GM21515 (cell line): Measurements from ENCODE around the gene DIP2C.
"Not testable (repeated sequence)": the region's sequence is repeated elsewhere in the genome, so short reads cannot be mapped to it uniquely, and the experiment has no call there.

ENCODE experiments used
- ATAC-seq: cut with Tn5 transposase; IDR thresholded peaks from one replicate; pipeline ENCODE4 v1.9.1; 2021; ENCODE audit not compliant: unreplicated experiment

Gene DIP2C

DNA sequence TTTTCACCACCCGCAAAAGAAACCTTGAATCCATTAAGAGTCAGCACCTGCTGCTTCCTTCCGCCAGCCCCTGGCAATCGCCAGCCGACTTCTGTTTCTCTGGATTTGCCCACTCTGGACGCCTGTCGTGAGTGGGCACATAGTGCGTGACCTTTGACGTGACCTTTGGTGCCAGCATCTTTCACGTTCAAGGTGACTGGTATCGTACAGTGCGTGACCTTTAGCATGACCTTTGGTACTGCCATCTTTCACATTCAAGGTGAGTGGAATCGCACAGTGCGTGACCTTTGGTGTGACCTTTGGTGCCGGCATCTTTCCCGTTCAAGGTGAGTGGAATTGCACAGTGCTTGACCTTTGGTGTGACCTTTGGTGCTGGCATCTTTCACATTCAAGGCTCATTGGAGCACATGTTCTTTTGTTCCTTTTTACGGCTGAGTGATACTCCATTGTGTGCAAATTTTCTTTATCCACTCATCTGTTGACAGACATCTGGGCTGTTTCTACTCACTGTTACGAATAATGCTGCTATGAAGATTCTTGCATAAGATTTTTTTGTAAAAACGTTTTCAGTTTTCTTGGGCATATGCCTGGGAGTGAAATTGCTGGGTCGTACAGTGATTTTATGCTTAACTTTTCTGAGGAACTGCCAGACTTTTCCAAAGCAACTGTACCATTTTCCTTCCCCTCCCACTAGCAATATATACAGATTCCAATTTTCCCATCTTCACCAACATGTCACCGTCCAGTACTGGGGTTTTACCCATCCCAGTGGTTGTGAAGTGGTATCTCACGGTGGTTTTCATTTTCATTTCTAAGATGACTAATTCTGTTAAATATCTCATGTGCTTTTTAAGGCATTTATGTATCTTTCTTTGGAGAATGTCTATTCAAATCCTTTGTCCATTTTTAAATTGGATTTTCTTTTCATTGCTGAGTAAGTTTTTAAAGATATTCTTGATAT is 145.3 kb downstream of the DIP2C start:
- ATAC-seq: no peak

DNA sequence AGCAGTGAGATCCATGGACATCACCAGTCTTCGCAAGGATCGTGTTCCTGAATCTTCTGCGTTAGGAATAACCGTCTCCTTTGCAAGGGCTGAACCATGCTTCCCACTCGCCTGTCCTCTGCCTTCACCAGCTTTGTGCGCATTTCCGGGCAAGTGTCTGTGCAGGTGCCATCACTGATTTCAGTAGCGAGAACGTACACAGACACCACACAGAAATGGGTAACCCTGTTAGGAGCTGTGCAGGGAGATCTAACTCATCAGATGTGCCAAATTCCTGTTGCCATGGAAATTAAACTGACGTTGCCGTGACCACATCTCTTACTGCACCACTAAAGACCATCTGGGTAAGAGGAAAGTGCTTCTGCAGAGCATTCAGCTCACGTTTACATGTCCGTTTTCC is 146.3 kb downstream of the DIP2C start:
- ATAC-seq: no peak

DNA sequence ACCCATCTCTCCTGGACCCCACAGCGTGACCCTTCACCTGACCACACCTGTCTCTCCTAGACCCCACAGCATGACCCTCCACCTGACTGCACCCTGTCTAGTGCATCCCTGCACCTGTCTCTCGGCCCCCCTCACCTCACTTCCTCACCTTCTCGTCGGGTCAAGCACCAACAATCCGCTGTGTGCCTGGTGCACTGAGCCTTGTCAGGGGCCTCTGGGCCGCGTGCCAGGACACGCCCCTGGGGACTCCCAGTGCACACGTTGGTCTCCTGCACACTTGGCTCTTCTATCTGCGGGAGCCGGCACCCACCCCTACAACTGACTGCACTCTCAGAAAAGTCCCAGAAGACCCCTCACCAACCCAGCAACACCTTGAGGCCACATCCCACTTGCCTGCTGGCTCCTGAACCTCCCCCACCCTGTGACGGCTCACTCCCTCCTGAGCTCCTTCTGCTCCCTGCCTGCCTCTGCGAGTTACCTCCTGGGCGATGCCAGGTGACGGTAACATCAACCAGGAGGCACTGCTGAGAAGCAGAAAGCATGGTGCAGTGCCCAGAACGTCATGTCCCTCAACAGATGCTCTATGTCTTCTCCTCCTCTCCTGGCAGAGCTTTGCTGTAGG is 147.6 kb downstream of the DIP2C start:
- ATAC-seq: no peak

DNA sequence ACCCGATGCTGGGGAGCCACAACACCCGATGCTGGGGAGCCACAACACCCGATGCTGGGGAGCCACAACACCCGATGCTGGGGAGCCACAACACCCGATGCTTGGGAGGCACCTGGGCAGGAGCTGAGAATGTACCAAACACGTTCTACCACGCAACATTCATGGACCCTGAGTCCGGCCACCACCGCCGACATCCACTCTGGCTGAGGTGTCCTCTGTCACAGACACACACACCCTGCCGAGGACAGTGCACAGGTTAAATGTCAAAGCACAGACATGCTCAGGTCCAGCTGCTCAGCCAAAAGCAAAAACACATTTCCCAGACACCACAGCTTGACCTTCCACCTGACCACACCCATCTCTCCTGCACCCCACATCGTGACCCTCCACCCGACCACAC is 148.4 kb downstream of the DIP2C start:
- ATAC-seq: no peak

DNA sequence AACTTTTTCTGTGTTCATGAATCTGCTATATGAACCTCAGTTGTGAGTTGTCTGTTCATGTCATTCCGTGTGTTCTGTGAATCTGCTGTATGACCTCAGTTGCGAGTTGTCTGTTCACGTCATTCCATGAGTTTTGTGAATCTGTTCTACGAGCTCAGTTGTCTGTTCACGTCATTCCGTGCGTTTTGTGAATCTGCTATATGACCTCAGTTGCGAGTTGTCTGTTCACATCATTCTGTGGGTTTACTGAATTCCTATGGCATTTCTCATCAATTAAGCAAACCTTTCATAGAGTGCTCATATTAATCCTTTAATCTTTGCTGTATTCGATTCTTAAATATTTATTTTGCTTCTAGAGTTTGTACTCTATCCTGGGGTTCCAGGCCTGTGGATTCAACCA is 150.6 kb downstream of the DIP2C start:
- no peak for ATAC-seq

DNA sequence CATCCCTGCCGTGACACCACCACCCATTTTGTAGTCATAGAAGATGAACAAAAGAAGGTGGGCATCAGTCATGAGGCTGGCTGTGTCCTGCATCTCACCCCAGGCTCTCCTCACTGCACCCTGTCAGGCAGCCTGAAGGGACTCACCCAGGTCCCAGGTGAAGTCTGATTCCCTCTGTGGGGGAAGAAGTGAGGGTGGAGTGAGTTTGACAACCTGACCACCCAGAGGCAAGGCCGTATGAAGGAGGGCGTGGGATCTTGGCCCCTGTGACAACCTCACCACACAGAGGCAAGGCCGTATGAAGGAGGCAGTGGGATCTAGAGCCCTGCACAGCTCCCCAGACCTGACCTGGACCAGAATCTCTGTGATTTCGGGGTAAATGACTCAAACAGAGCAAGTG is 152.5 kb downstream of the DIP2C start:
- no peak for ATAC-seq

DNA sequence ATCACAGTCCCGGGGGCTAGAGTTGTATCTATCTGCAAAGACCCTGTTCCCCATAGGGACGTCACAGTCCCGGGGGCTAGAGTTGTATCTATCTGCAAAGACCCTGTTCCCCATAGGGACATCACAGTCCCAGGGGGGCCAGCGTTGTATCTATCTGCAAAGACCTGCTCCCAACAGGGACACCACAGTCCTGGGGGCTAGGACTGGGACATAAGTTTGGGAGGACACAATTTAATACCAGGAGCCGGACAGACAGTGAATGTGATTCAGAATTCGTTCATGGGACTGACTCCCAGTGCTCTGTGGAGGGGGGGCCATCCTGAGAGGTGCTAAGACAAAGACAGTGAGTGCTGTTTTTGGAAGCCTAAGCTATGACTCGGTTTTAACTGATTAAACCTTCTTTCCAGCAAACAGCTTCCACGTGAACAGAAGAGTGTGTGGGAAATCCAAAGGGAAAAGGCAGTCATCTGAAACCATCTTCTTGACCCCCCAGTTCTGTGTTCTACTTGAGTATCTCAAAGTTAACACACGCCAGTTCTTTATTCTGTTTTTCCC is 153.0 kb downstream of the DIP2C start:
- no peak for ATAC-seq

DNA sequence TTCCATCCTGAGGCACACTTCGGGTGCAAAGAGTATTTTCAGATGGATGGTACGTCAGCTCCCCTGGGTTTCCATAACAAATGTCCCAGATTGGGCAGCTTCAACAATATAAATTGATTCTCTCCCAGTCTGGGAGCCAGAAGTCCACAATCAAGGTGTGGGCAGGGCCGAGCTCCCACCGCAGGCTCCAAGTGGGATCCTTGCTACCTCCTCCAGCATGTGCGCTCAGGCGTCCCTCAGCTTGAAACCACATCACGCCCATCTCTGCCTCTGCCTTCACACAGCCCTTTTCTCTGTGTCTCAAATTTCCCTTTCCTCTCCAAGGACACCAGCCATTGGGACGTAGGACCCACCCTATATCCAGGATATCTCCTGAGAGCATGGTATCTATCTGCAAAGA is 153.5 kb downstream of the DIP2C start:
- ATAC-seq: no peak

DNA sequence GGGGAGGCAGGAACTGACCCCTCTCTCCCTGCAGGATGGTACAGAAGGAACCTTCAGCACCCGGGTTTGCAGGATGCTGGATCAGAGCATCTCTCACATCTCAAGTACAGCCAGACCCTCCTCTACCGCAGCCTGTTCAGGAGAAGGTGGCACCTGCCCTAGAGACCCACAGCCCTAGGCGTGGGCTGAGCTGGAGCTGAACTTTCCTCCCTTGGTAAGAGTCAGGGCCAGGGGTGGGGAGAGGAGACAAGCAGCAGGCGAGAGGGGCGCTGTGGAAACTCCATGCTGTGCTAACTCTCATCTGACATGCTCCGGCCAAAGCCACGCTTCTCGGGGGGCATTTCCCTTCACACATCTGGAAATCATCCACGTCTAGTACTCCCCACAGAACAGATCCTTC is 154.4 kb downstream of the DIP2C start:
- ATAC-seq: no peak

DNA sequence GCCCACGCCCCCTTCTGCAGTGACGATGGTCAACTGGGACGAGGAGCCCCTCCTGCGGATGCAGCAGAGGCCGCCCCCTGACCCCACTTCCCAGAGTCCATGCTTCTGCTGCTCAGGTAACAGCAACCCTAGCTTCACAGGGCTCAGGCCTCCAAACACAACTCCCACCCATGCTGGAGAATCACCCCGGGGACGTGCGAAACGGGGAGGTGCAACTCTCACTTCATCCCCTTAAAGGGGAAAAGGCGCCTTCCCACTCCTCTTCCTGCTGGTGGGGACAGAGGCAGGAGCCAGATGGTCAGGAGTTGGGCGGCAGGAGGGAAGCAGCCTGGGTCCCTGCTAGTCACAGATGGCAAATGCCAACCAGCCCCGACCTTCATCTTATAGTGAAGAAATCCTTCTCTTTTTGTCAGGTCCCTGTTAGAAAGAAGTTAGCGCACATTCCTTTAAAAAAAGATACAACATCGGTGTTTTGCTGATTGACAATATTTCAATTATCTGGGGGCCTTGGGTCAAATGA is 155.4 kb downstream of the DIP2C start:
- ATAC-seq: no peak

DNA sequence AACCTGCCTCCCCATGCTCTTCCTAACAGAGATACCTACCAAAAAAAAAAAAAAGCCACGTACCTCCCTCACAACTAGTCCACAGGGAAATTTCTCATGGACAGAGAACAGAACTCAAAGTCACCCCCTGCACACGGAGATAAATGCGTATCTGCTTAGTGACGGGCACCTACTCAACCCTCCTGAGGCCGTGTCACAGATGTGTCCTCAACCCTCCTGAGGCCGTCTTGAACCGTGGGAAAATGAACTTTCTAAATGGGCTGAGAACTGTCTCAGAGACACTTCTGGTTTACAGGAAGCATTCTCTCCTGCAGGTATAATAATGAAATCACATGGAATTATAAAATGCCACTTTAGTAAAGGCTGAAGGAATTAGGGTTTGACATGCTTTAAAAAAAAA is 155.9 kb downstream of the DIP2C start:
- ATAC-seq: no peak

DNA sequence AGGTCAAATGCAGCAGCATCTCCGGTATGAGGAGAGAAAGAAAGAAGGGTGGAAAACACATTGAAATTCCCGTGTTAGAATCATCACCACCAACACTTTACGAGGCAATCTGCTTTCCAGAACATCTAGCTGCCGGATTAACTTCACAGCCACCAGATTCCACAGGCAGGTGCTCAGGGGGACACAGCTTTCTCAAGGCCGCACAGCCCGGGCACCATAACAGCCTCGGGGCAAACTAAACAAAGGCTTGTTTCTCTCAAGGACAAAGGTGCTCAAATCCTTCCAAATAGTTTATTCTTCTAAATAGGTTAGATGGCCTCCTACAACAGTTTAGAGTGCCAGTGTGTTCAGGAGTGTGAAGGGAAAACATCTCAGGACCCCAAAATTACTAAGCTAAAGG is 156.3 kb downstream of the DIP2C start:
- no peak for ATAC-seq

DNA sequence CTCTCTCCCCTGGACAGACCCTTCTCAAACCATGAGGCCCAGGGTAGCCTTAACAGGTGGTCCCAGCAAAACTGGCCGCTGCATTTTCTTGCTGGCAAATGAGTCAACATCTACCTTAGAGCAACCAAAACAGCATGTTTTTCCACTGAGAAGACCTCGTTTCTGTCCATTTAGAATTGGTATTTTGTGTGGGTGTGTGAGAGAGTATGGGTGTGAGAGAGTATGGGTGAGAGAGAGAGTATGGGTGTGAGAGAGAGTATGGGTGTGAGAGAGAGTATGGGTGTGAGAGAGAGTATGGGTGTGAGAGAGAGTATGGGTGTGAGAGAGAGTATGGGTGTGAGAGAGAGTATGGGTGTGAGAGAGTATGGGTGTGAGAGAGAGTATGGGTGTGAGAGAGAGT is 157.1 kb downstream of the DIP2C start:
- ATAC-seq: not testable (repeated sequence)

DNA sequence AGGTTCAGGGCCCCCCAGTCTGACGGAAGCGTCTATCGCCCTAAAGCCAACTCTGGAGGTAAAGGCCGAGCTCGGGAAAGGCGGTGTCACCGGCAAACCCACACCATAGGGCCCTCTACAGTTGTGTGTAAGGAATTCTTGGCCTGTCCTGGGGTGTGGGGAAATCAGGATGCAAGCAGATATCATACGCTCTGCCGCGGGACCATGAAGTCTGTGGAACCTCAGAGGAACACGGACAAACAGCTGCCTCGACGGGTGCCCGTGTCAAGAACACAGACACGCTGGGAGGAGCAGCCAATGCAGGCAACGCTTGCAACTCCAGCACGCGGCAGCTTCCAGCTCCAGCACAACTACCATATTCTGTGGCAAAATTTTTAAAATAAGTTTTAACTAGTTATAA is 157.9 kb downstream of the DIP2C start:
- no peak for ATAC-seq

DNA sequence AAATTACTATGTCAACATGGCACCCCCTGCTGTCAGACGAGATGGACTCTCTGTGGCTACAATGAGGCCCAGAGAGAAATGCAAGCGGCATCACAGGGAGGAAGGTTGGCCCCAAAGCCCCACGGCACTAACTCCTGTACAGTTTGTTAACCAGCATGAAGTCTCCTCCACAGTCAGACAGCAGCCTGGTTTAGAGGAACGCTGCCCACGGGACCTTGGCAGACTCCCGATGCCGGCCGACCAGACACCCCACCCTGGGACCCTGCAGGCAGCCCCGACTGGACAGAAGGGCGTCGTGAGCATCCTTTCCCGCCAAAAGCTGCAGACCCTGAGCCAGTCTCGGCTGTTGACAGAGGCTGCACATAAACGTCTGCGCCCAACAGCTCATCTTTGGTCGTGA is 158.8 kb downstream of the DIP2C start:
- no peak for ATAC-seq

DNA sequence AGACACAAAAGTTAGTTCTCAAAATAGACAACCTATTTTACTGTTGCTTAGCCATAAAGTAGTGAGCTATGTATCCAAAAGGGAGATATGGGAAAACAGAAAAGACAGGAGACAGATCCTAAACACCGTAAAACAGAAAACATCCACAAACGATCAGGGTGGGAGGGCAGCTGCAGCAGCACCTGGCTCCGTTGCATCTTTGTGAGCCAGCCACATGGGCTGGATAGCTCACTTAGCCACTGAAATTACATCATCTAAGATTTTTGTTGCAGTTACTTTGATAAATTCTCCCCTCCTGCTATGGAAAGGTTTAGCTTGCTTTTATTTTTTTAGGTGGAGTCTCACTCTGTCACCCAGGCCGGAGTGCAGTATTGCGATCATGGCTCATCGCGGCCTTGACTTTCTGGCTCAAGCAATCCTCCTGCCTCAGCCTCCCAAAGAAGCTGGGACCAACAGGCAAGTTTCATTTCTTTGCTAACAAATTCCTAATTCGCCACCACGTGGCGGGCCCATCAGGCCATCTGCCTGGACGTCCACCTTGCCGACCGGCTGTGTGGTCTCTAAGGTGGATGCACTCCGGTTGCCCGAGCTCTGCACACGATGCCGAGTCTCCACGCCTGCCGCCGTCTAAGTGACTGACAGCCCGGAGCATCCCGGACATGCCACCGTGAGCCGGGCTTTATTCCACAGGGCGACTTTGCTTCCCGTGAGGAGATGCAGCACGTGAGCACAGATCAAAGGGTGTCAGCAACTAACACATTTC is 159.8 kb downstream of the DIP2C start:
- no peak for ATAC-seq

DNA sequence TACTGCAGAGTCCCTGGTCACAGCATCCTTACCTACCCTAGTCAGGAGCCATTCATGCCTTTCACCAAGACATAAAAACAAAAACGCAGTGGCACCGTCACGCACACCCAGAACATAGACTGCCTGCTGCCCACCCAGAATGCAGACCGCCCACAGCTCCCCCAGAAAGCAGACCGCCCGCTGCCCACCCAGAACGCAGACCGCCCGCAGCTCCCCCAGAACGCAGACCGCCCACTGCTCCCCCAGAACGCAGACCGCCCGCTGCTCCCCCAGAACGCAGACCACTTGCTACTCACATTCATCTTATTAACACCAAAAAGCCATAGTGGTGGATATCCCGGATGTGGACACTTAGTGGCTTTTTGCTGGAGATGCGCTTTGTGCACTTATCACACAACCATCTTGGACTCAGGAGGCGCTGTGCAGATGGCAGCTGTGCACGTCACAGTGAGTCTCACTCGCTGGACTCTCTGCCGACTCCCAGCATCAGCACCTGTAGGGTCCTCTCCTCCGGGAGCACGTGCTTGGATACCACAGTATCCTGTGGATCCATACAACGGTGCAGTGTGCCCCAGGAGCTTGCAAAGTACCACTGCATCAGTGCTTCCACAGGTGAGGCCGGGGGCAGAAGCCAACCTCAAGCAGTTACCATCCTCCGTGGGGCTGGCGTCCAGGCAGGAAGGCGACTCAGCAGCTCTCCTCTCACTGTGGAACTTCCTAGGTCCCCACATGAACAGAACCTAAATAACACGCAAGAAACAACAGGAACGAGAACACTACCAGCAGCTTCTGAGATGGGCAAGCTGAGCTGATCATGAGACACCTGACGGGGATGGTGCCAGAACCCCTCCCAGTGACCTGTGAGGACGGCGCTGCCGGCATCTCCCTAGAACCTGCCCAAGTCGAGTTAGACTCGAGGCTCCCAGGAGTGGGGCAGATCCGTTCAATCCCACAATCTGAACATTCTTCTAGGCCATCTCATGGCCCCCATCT is 161.0 kb downstream of the DIP2C start:
- ATAC-seq: no peak

DNA sequence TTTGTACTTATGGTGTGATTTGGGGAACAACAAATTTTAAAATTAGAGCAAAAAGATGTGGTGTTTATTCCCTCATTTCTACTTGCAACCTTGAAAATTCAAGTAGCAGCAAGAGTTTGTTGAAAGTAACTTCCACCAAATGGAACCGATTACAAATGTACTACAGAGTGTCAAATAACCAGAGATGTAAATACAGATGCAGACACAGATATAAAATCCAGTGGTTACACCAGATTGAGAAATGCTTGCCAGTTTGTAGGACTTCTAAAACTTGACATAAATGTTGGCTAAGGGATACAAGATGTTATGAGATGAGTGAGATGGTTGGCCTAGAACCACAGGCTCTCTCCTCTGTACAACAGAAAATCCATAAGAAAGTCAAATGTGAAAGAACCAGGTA is 162.1 kb downstream of the DIP2C start:
- ATAC-seq: no peak

DNA sequence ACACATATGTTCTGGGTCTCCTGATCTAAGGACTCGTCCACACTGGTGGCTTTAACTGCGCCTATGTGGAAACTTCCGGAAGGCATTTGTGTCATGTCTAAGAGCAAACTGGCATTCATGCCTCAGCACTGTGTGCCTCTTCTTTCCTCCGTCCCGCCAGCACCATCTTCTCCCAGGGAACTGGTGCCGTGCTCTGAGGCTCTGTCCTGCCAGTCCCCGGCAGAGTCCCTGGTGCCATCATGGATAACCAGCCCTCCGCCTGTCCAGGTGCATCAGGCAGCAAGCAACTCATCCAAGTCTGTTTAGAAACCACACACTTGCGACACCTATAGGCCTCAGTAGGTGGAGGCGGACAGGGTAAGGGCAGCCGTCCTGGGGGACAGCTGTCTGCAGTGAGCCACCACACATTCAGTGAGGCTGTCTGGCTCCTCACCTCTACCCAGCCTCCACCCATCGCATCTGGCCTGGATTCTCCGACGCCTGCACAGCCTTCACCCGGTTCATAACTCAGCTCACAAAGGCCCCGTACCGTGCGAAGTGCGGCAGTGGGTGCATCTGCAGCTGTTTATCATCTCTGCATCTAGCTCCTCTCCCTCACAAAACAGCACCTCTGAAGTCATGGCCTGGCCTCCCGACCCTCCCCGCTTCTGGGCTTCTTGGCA is 162.7 kb downstream of the DIP2C start:
- ATAC-seq: no peak
